ENCODE results near the gene TBC1D23.

DNA sequence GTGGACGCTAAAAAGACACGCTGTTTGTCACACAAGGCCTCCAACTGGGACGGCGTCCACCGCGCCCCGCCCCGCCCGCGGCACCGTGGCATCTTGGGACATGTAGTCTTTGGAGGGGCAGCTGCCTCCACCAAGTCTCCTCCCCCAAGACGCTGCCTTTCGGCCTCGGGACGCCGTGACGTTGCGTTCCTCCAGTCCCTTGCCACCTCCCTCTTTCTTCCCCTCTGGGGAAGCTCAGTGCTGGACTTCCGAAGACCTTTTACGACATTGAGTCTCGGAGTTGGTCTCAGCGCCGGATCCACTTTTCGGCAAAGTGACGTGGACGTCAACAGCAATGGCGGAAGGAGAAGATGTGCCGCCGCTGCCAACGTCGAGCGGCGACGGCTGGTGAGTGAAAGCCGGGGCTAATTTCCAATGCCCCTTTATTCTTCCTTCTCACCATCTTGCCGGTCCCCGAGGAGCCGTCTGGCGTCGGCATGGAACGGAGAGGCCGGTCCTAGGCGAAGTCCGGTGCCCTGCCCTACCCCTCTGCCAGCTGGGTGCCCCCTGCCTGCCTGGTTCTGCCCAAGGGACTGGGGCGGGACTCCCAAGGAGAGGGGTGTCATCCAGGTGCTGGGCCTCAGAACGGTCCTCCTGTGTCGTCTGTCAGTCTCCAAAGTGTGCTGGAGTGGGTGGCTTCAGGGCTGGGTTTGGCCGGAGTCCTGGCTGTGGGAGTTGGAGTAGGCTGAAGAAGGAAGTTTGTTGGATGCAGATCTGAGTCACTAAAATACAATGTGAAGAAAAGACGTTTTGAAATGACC lies at the start of gene TBC1D23:
- TF ChIP-seq MYNN (tag by site-specific recombination; IDR thresholded peaks at IDR 0.05; ENCODE audit: borderline replicate concordance) (no peak), ZNF776 (tag by site-specific recombination; IDR thresholded peaks at IDR 0.05; ENCODE audit: borderline replicate concordance) (no peak), KLF16 (tag by site-specific recombination; IDR thresholded peaks at IDR 0.05) (no peak), CTCF (tag by site-specific recombination; IDR thresholded peaks at IDR 0.05) (no peak)
